Measurements from ENCODE around the gene DNM3. TPM values are rescaled to one million over a fixed set of nuclear protein-coding genes. Genes with fewer than 3 reads are reported as not detected.

DNM3 gene
- total and polyA plus RNA-seq, 4 donors: 2.1 to 16.3 (median 5.6) TPM

DNA sequence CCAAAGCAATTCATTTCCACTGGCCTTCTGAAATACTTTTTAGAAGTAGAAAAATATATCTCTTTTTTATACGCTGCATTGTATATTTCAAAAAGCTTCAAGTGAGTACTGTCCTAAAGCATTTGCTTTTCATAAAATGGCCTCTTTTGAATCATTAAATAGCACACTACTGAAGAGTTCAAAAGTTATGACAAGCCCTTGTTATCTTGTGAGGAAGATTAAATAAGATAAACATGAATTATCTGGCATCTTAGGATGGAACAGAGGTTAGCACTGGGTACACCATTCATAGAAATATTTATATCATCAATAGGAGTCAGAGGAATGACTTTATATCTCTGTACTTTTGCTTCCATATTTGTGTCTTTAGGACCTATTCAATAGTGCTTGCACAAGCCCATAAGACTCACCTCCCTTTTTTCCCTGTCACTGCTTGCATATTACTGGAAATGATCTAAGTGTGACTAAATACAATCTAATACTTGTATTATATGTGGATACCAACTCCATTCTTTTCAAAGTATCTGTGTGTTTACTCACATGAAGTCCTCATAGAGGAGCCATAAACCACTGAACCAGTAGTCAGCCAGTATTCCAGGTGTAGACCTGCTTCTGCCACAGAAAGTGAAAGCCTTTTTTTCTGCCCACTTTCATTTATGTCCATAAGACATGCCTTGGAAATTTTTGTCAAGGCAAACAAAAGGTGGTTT is 305.0 kb downstream of the DNM3 start:
- TF ChIP-seq, protein P1, sequence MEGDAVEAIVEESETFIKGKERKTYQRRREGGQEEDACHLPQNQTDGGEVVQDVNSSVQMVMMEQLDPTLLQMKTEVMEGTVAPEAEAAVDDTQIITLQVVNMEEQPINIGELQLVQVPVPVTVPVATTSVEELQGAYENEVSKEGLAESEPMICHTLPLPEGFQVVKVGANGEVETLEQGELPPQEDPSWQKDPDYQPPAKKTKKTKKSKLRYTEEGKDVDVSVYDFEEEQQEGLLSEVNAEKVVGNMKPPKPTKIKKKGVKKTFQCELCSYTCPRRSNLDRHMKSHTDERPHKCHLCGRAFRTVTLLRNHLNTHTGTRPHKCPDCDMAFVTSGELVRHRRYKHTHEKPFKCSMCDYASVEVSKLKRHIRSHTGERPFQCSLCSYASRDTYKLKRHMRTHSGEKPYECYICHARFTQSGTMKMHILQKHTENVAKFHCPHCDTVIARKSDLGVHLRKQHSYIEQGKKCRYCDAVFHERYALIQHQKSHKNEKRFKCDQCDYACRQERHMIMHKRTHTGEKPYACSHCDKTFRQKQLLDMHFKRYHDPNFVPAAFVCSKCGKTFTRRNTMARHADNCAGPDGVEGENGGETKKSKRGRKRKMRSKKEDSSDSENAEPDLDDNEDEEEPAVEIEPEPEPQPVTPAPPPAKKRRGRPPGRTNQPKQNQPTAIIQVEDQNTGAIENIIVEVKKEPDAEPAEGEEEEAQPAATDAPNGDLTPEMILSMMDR (IDR thresholded peaks at IDR 0.05; ENCODE audit: control extremely low read depth, extremely low read depth): no peak
- WGBS, 2 donors: 96 to 97% methylated on average over 1 of the region's 1 CpG
- no peak for ATAC-seq (ENCODE audit: insufficient read depth, low FRiP score)

DNA sequence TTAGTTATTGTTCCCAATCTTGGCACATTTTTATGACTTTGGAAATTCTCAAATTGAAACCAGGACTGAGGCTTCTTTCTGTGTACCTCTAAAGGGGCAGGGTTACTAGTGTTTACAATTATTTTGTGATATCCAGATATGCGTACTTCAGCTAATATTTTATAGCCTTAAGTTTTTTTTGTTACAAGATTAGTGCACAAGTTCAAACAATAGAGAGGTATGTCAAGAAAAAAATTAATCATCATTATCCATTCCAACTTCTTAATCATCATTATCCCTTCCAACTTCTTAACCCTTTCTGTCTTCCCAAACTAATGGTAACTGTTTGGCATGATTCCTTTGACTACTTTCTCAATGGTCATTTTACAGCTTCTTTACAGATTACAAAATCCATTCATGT is 306.2 kb downstream of the DNM3 start:
- TF ChIP-seq, protein P1 (IDR thresholded peaks at IDR 0.05; ENCODE audit: control extremely low read depth, extremely low read depth): no peak
- H3K36me3 ChIP-seq (ENCODE audit: control insufficient read depth in 4 of 4, insufficient read depth in 4 of 4, low read length in 4 of 4): peaks cover 0 to 10% (median 0%) of the 10 kb centered on the region in 4 donors
- peaks cover 0 to 43% (median 13%) of the 10 kb centered on the region in 5 donors for H3K4me1 ChIP-seq (ENCODE audit: control insufficient read depth in 5 of 5, insufficient read depth in 5 of 5, low read length in 5 of 5)
- no peak overlapping the region for H3K9ac ChIP-seq (ENCODE audit: insufficient read depth in 1 of 2, low read length in 2 of 2)
- H3K27ac ChIP-seq (ENCODE audit: low read depth in 1 of 2, low read length in 1 of 2): no peak overlapping the region
- ATAC-seq (ENCODE audit: insufficient read depth, low FRiP score) (no peak), DNase-seq (no peak)
- WGBS, 2 donors: 75 to 92% methylated on average over 1 of the region's 1 CpG
- no peak overlapping the region for H3K4me3 ChIP-seq
- no peaks in the 10 kb centered on the region for H3K27me3 ChIP-seq (ENCODE audit: control insufficient read depth in 3 of 3, insufficient read depth in 3 of 3, low read length in 2 of 3)
- no peaks in the 10 kb centered on the region for H3K9me3 ChIP-seq (ENCODE audit: control insufficient read depth in 4 of 4, insufficient read depth in 3 of 4, low read length in 3 of 4)

More for the DNA sequence above, 305.0 kb downstream of the DNM3 start:
- H3K9me3 ChIP-seq (ENCODE audit: control insufficient read depth in 4 of 4, insufficient read depth in 3 of 4, low read length in 3 of 4): no peaks in the 10 kb centered on the region
- peaks cover 0 to 18% (median 0%) of the 10 kb centered on the region in 4 donors for H3K36me3 ChIP-seq (ENCODE audit: control insufficient read depth in 4 of 4, insufficient read depth in 4 of 4, low read length in 4 of 4)
- H3K27ac ChIP-seq (ENCODE audit: low read depth in 1 of 2, low read length in 1 of 2): peak overlapping the region in 1 of 2 donors; percentile 84
- H3K9ac ChIP-seq (ENCODE audit: insufficient read depth in 1 of 2, low read length in 2 of 2): peak overlapping the region in 1 of 2 donors; percentile 100
- H3K27me3 ChIP-seq (ENCODE audit: control insufficient read depth in 3 of 3, insufficient read depth in 3 of 3, low read length in 2 of 3): no peaks in the 10 kb centered on the region
- peaks cover 0 to 47% (median 13%) of the 10 kb centered on the region in 5 donors for H3K4me1 ChIP-seq (ENCODE audit: control insufficient read depth in 5 of 5, insufficient read depth in 5 of 5, low read length in 5 of 5)
- peak in 1 of 3 donors; percentile 20 for DNase-seq
- no peak overlapping the region for H3K4me3 ChIP-seq

DNA sequence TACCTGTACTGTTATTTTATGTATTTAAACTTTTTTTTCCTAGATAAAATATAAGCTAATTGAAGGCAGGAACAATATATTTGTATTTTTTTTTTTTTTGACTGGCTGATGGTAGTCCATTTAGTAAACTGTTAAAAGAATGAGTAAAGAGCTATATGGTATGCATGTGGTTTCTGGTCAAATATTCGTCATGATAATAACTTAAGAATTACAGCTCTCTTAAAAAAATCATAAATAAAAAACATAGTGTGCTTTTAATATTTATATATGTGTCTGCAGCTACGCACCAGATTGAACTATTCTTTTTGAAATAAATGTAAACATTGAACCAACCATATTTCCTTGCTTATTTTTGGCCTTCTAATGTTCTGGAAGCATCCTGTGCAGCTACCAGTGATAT is 306.9 kb downstream of the DNM3 start:
- Histone ChIP-seq H3K27me3 (ENCODE audit: control insufficient read depth in 3 of 3, insufficient read depth in 3 of 3, low read length in 2 of 3) (no peaks in the 10 kb centered on the region), H3K9me3 (ENCODE audit: control insufficient read depth in 4 of 4, insufficient read depth in 3 of 4, low read length in 3 of 4) (no peaks in the 10 kb centered on the region), H3K36me3 (ENCODE audit: control insufficient read depth in 4 of 4, insufficient read depth in 4 of 4, low read length in 4 of 4) (peaks cover 0 to 9% (median 0%) of the 10 kb centered on the region in 4 donors), H3K4me3 (no peak overlapping the region), H3K9ac (ENCODE audit: insufficient read depth in 1 of 2, low read length in 2 of 2) (peak overlapping the region in 1 of 2 donors; percentile 11), H3K4me1 (ENCODE audit: control insufficient read depth in 5 of 5, insufficient read depth in 5 of 5, low read length in 5 of 5) (peaks cover 0 to 45% (median 12%) of the 10 kb centered on the region in 5 donors), H3K27ac (ENCODE audit: low read depth in 1 of 2, low read length in 1 of 2) (no peak overlapping the region)
- TF ChIP-seq, protein P1 (IDR thresholded peaks at IDR 0.05; ENCODE audit: control extremely low read depth, extremely low read depth): no peak
- DNase-seq (no peak), ATAC-seq (ENCODE audit: insufficient read depth, low FRiP score) (no peak)
- 71 to 84% methylated on average over 2 of the region's 2 CpGs for WGBS, 2 donors

Data from lung (tissue), 12 donors.